HCT116 (cell line): Measurements from ENCODE around the gene FBXO40. TPM values are rescaled to one million over a fixed set of nuclear protein-coding genes. Genes with fewer than 3 reads are reported as not detected.

Experiments used
- ATAC-seq: fragments of 200-7000 bp; cut with Tn5 transposase; 2 replicates; pipeline ENCODE4 v1.9.1; 2020; ENCODE audit warnings: mild to moderate bottlenecking, moderate library complexity
- BruUV-seq: library from RNA; stranded (reverse); fragments of 400-500 nt; replicated peaks from 2 replicates; lab custom pipeline; 2021; lab: Mats Ljungman, UMichigan
- CTCF ChIA-PET: fragments of 300-600 bp; sonication (Branson Sonifier 250); formaldehyde crosslinking; loops from one replicate; lab custom pipeline; 2021; ENCODE audit warnings: antibody characterized with exemption; lab: Charles Lee
- POLR2A ChIA-PET: fragments of 300-600, 350-600 bp; sonication (Branson Sonifier 250); formaldehyde crosslinking; loops from one replicate; lab custom pipeline; 2021; ENCODE audit warnings: antibody characterized with exemption; lab: Charles Lee
- RAD21 ChIA-PET, 2 experiments: fragments of 300-600 bp; sonication (Branson Sonifier 250); formaldehyde crosslinking; loops; one replicate each; lab custom pipeline; 2023; ENCODE audit warnings: low total read pairs in 2 of 2; ENCODE audit not compliant: uncharacterized antibody in 2 of 2, unreplicated experiment in 2 of 2, low non-redundant PET in 1 of 2; lab: Charles Lee
- DNase-seq: peaks from one replicate; pipeline ENCODE4 v3.0.0-alpha.2; 2010; ENCODE audit warnings: low read depth, low spot score
- H2AFZ ChIP-seq: fragments of 200-600 bp; shearing (Covaris generic), sonication (generic); 2 replicates; pipeline ENCODE4 v1.6.1; 2017; ENCODE audit warnings: low read depth, mixed run types, mixed read lengths, antibody characterized with exemption, low read length; ENCODE audit not compliant: poor library complexity, severe bottlenecking
- H3K27ac ChIP-seq: 2 replicates; pipeline ENCODE4 v1.5.1; 2012; ENCODE audit warnings: low read depth, low read length
- H3K27me3 ChIP-seq: fragments of 200-600 bp; sonication (generic); 2 replicates; pipeline ENCODE4 v1.6.1; 2016; ENCODE audit warnings: mixed run types, low read length, mixed read lengths; ENCODE audit not compliant: insufficient read depth
- H3K36me3 ChIP-seq, 2 experiments: fragments of 200-500 bp in 1 of 2; fragments of 200-600 bp in 1 of 2; sonication (Bioruptor generic) in 1 of 2; sonication (generic) in 1 of 2; 2 replicates each; pipeline versions ENCODE4 v1.5.1 to v1.6.1; 2014 to 2016; ENCODE audit warnings: low read length in 2 of 2, inconsistent platforms in 1 of 2, mixed read lengths in 1 of 2, mixed run types in 1 of 2; ENCODE audit not compliant: insufficient read depth in 2 of 2, control insufficient read depth in 1 of 2
- H3K4me1 ChIP-seq, 2 experiments: fragments of 200-600 bp in 1 of 2; sonication (generic) in 1 of 2; 2 replicates each; pipeline versions ENCODE4 v1.5.1 to v1.6.1; 2012 to 2017; ENCODE audit warnings: low read length in 2 of 2, inconsistent platforms in 1 of 2, mild to moderate bottlenecking in 1 of 2, mixed read lengths in 1 of 2, mixed run types in 1 of 2, moderate library complexity in 1 of 2; ENCODE audit not compliant: insufficient read depth in 2 of 2, control insufficient read depth in 1 of 2
- H3K4me2 ChIP-seq: fragments of 200-600 bp; sonication (generic); 2 replicates; pipeline ENCODE4 v1.6.1; 2017; ENCODE audit warnings: mixed run types, low read length, mixed read lengths
- H3K4me3 ChIP-seq, 2 experiments: fragments of 200-600 bp in 1 of 2; sonication (generic) in 1 of 2; replicated peaks in 1 of 2; 2 replicates each; pipeline ENCODE4 v1.5.1; 2011 to 2016; ENCODE audit warnings: low read length in 2 of 2, control low read depth in 1 of 2, low read depth in 1 of 2, mild to moderate bottlenecking in 1 of 2, mixed read lengths in 1 of 2, mixed run types in 1 of 2
- H3K79me2 ChIP-seq: fragments of 200-600 bp; sonication (generic); 2 replicates; pipeline ENCODE4 v1.6.1; 2017; ENCODE audit warnings: mild to moderate bottlenecking, mixed run types, low read length, moderate library complexity, mixed read lengths; ENCODE audit not compliant: insufficient read depth
- H3K9ac ChIP-seq: fragments of 200-600 bp; sonication (generic); 2 replicates; pipeline ENCODE4 v1.6.1; 2016; ENCODE audit warnings: low read length, mixed read lengths
- H3K9me2 ChIP-seq: fragments of 200-600 bp; sonication (generic), shearing (Covaris generic); 2 replicates; pipeline ENCODE4 v1.6.1; 2017; ENCODE audit warnings: mixed run types, mild to moderate bottlenecking, moderate library complexity; ENCODE audit not compliant: insufficient read depth
- H3K9me3 ChIP-seq, 2 experiments: fragments of 200-500 bp in 1 of 2; fragments of 200-600 bp in 1 of 2; sonication (Bioruptor generic) in 1 of 2; sonication (generic) in 1 of 2; 2 replicates each; pipeline ENCODE4 v1.6.1; 2014 to 2017; ENCODE audit warnings: low read length in 2 of 2, mixed read lengths in 2 of 2, inconsistent platforms in 1 of 2, low read depth in 1 of 2, mild to moderate bottlenecking in 1 of 2, mixed run types in 1 of 2, moderate library complexity in 1 of 2; ENCODE audit not compliant: control insufficient read depth in 1 of 2, insufficient read depth in 1 of 2
- H4K20me1 ChIP-seq: fragments of 200-600 bp; sonication (generic), shearing (Covaris generic); 2 replicates; pipeline ENCODE4 v1.6.1; 2017; ENCODE audit warnings: mixed run types, mild to moderate bottlenecking, moderate library complexity; ENCODE audit not compliant: insufficient read depth
- ATF3 ChIP-seq: IDR thresholded peaks from 2 replicates; pipeline ENCODE4 v1.6.1; 2012
- CBX3 ChIP-seq: IDR thresholded peaks from 2 replicates; pipeline ENCODE4 v1.6.1; 2012; ENCODE audit warnings: low read depth
- CEBPB ChIP-seq: IDR thresholded peaks from 2 replicates; pipeline ENCODE4 v1.6.1; 2012; ENCODE audit warnings: low read depth
- CTCF ChIP-seq, 3 experiments: fragments of 200-600 bp in 1 of 3; sonication (generic) in 1 of 3; IDR thresholded peaks in 2 of 3; conservative IDR thresholded peaks in 1 of 3; 2 replicates each; pipeline ENCODE4 v1.5.1; 2012 to 2017; ENCODE audit warnings: low read depth in 2 of 3, low read length in 2 of 3, antibody characterized with exemption in 1 of 3, borderline replicate concordance in 1 of 3, control low read depth in 1 of 3, mild to moderate bottlenecking in 1 of 3, mixed read lengths in 1 of 3, mixed run types in 1 of 3, moderate library complexity in 1 of 3; ENCODE audit not compliant: insufficient read depth in 1 of 3
- ELF1 ChIP-seq: IDR thresholded peaks from 2 replicates; pipeline ENCODE4 v1.6.1; 2012; ENCODE audit warnings: low read depth, borderline replicate concordance
- EZH2 ChIP-seq: fragments of 200-600 bp; sonication (generic); IDR thresholded peaks from 2 replicates; pipeline ENCODE4 v1.6.1; 2017; ENCODE audit warnings: antibody characterized with exemption, mixed run types
- EZH2phosphoT487 ChIP-seq: fragments of 200-600 bp; IDR thresholded peaks from 2 replicates; pipeline ENCODE4 v1.6.1; 2018; ENCODE audit warnings: antibody characterized with exemption, borderline replicate concordance
- FOSL1 ChIP-seq: IDR thresholded peaks from 2 replicates; pipeline ENCODE4 v1.6.1; 2012; ENCODE audit warnings: low read depth
- JUND ChIP-seq: IDR thresholded peaks from 2 replicates; pipeline ENCODE4 v1.6.1; 2012
- MAX ChIP-seq: IDR thresholded peaks from 2 replicates; pipeline ENCODE4 v1.6.1; 2012
- POLR2A ChIP-seq: IDR thresholded peaks from 2 replicates; pipeline ENCODE4 v1.7.0; 2011; ENCODE audit warnings: borderline replicate concordance; ENCODE audit not compliant: insufficient read depth, insufficient read length; ENCODE audit errors: extremely low read depth
- POLR2AphosphoS5 ChIP-seq: IDR thresholded peaks from 2 replicates; pipeline ENCODE4 v1.6.1; 2011; ENCODE audit warnings: mild to moderate bottlenecking, low read depth, low read length, moderate library complexity
- REST ChIP-seq: IDR thresholded peaks from 2 replicates; pipeline ENCODE4 v1.6.1; 2012; ENCODE audit warnings: low read depth
- SIN3A ChIP-seq: IDR thresholded peaks from 2 replicates; pipeline ENCODE4 v1.6.1; 2012; ENCODE audit warnings: low read depth
- SRF ChIP-seq: IDR thresholded peaks from 2 replicates; pipeline ENCODE4 v1.6.1; 2012; ENCODE audit warnings: low read depth
- TCF7L2 ChIP-seq: IDR thresholded peaks from 2 replicates; pipeline ENCODE4 v1.7.0; 2011; ENCODE audit warnings: borderline replicate concordance, inconsistent platforms; ENCODE audit not compliant: insufficient read depth, insufficient read length; ENCODE audit errors: extremely low read depth
- YY1 ChIP-seq: IDR thresholded peaks from 2 replicates; pipeline ENCODE4 v1.6.1; 2011; ENCODE audit warnings: low read length, low read depth, moderate library complexity, mild to moderate bottlenecking; ENCODE audit not compliant: insufficient replicate concordance; ENCODE audit errors: extremely low read depth
- ZBTB33 ChIP-seq: IDR thresholded peaks from 2 replicates; pipeline ENCODE4 v1.6.1; 2011; ENCODE audit warnings: mild to moderate bottlenecking, low read length, moderate library complexity; ENCODE audit not compliant: insufficient replicate concordance; ENCODE audit errors: extremely low read depth
- ZFX ChIP-seq: fragments of 450-650 bp; IDR thresholded peaks from 2 replicates; pipeline ENCODE4 v1.6.1; 2017
- ZNF274 ChIP-seq: fragments of 200-500 bp; sonication (Bioruptor generic); IDR thresholded peaks from 2 replicates; pipeline ENCODE4 v1.6.1; 2014; ENCODE audit warnings: mild to moderate bottlenecking, low read depth, low read length, inconsistent platforms
- intact Hi-C: fragments of 100-400 bp; cut with micrococcal nuclease; formaldehyde crosslinking; loops from 2 replicates; pipeline ENCODE4 v1.10.0; 2022
- total RNA-seq: library from RNA; stranded (reverse); gene quantifications from one replicate; pipeline ENCODE4 v1.2.1, GENCODE V29; 2021; ENCODE audit not compliant: unreplicated experiment

FBXO40 gene
- total RNA-seq, 1 experiment from 2014 or later = not detected

- H3K4me2 ChIP-seq = no peak overlapping the region
- no peak for DNase-seq
- no peaks in the 10 kb centered on the region for H3K79me2 ChIP-seq
- no peaks in the 10 kb centered on the region for H3K36me3 ChIP-seq
- H4K20me1 ChIP-seq = no peaks in the 10 kb centered on the region
- no TSS peak for BruUV-seq
- no peak overlapping the region for H2AFZ ChIP-seq
- POLR2A ChIA-PET = no interaction called here
- intact Hi-C loops = no loop called here
- no peak overlapping the region for H3K27ac ChIP-seq
- ATAC-seq = no peak
- no peaks in the 10 kb centered on the region for H3K27me3 ChIP-seq
- TF ChIP-seq REST (no peak), JUND (no peak), CBX3 (no peak), FOSL1 (no peak), EZH2phosphoT487 (no peak), POLR2A (no peak), POLR2AphosphoS5 (no peak), SIN3A (no peak), CTCF (IDR thresholded peaks at IDR 0.05 in 2 of 3, conservative IDR thresholded peaks at IDR 0.05 in 1 of 3; ENCODE audit: borderline replicate concordance in 1 of 3, insufficient read depth in 1 of 3, low read depth in 2 of 3, low read length in 2 of 3) (no peak), ZNF274 (no peak), SRF (no peak), YY1 (no peak), MAX (no peak), EZH2 (no peak), CEBPB (no peak), ZBTB33 (no peak), ZFX (no peak), ELF1 (no peak), ATF3 (no peak), TCF7L2 (no peak)
- RAD21 ChIA-PET = no interaction called here
- no peaks in the 10 kb centered on the region for H3K9me2 ChIP-seq
- H3K4me1 ChIP-seq = no peaks in the 10 kb centered on the region
- CTCF ChIA-PET = no interaction called here
- no peaks in the 10 kb centered on the region for H3K9me3 ChIP-seq
- H3K4me3 ChIP-seq = no peak overlapping the region
- no peak overlapping the region for H3K9ac ChIP-seq
Measured at GRCh38 chr3:121557426-121557934, 35.7 kb upstream of the FBXO40 start.
